GM12878 (cell line): ENCODE data around the gene TRIM62. TPM values are rescaled to one million over a fixed set of nuclear protein-coding genes. Genes with fewer than 3 reads are reported as not detected.
A peak's percentile ranks its signal among the peaks of the same experiment; 100 is the strongest.

Experiments used
- ATAC-seq: fragments of 200-7000 bp; cut with Tn5 transposase; 3 replicates; pipeline ENCODE4 v1.9.1; 2020; ENCODE audit warnings: mild to moderate bottlenecking, moderate library complexity
- BruUV-seq: library from RNA; stranded (reverse); fragments of 400-500 nt; replicated peaks from 2 replicates; lab custom pipeline; 2021; lab: Mats Ljungman, UMichigan
- CTCF ChIA-PET: fragments of 300-600 bp; sonication (Branson Sonifier 250); formaldehyde crosslinking; extraction: SDS; loops from one replicate; lab custom pipeline; 2021; ENCODE audit warnings: inconsistent platforms; lab: Yijun Ruan, JAX
- POLR2A ChIA-PET: fragments of 350-600 bp; formaldehyde crosslinking; extraction: SDS; loops from one replicate; lab custom pipeline; 2021; ENCODE audit warnings: inconsistent platforms; lab: Charles Lee
- RAD21 ChIA-PET: fragments of 300-600 bp; sonication (Branson Sonifier 250); formaldehyde crosslinking; loops from one replicate; lab custom pipeline; 2023; ENCODE audit warnings: antibody characterized with exemption; ENCODE audit not compliant: unreplicated experiment; lab: Charles Lee
- SMC1A ChIA-PET: fragments of 300-600 bp; sonication (Branson Sonifier 250); formaldehyde crosslinking; loops from one replicate; lab custom pipeline; 2023; ENCODE audit not compliant: unreplicated experiment, uncharacterized antibody; lab: Charles Lee
- DNase-seq: peaks from one replicate; pipeline ENCODE4 v3.0.0-alpha.2; 2011; ENCODE audit warnings: low read depth, low spot score
- FAIRE-seq: peaks from 3 replicates; lab custom pipeline; 2011; peaks lifted over from hg19 to GRCh38; lab: Jason Lieb, UNC
- H2AFZ ChIP-seq: 2 replicates; pipeline ENCODE4 v1.6.0; 2011; ENCODE audit warnings: low read depth, low read length, control low read depth; ENCODE audit not compliant: control insufficient read depth
- H3K27ac ChIP-seq: 2 replicates; pipeline ENCODE4 v1.5.1; 2011; ENCODE audit warnings: control low read depth; ENCODE audit not compliant: control insufficient read depth, insufficient read depth
- H3K27me3 ChIP-seq, 2 experiments: replicated peaks in 1 of 2; 2 replicates each; pipeline versions ENCODE4 v1.6.0 to v1.6.1; 2011; ENCODE audit warnings: low read length in 1 of 2; ENCODE audit not compliant: control insufficient read depth in 2 of 2, insufficient read depth in 2 of 2
- H3K36me3 ChIP-seq, 2 experiments: 2 replicates each; pipeline ENCODE4 v1.5.1; 2011; ENCODE audit warnings: low read length in 1 of 2; ENCODE audit not compliant: control insufficient read depth in 2 of 2, insufficient read depth in 2 of 2
- H3K4me1 ChIP-seq: 2 replicates; pipeline ENCODE4 v1.6.1; 2011; ENCODE audit warnings: mild to moderate bottlenecking, low read length, moderate library complexity, mixed read lengths; ENCODE audit not compliant: control insufficient read depth, insufficient read depth
- H3K4me2 ChIP-seq: 2 replicates; pipeline ENCODE4 v1.6.0; 2011; ENCODE audit warnings: control low read depth; ENCODE audit not compliant: control insufficient read depth, insufficient read depth
- H3K4me3 ChIP-seq: fragments of 200-600 bp; sonication (generic); 2 replicates; pipeline ENCODE4 v1.5.1; 2016
- H3K79me2 ChIP-seq: 2 replicates; pipeline ENCODE4 v1.6.0; 2011; ENCODE audit warnings: low read length; ENCODE audit not compliant: control insufficient read depth, insufficient read depth
- H3K9ac ChIP-seq: 2 replicates; pipeline ENCODE4 v1.8.0; 2011; ENCODE audit warnings: low read length, control low read depth, mixed read lengths; ENCODE audit not compliant: control insufficient read depth, insufficient read depth
- H3K9me3 ChIP-seq: replicated peaks from 3 replicates; pipeline ENCODE4 v1.5.1; 2011; ENCODE audit warnings: mild to moderate bottlenecking, low read length; ENCODE audit not compliant: control insufficient read depth, insufficient read depth
- H4K20me1 ChIP-seq: 2 replicates; pipeline ENCODE4 v1.6.0; 2011; ENCODE audit not compliant: control insufficient read depth, insufficient read depth
- ATF7 ChIP-seq: fragments of 450-650 bp; IDR thresholded peaks from 2 replicates; pipeline ENCODE4 v1.6.1; 2016; ENCODE audit warnings: low read depth, mild to moderate bottlenecking
- BHLHE40 ChIP-seq, 2 experiments: fragments of 450-650 bp in 1 of 2; IDR thresholded peaks; 2 replicates each; pipeline ENCODE4 v1.6.1; 2011 to 2017; ENCODE audit warnings: low read depth in 2 of 2, borderline replicate concordance in 1 of 2, improper control_type of control experiment in 1 of 2, low read length in 1 of 2, mild to moderate bottlenecking in 1 of 2
- CBX5 ChIP-seq: sonication (generic); IDR thresholded peaks from 2 replicates; pipeline ENCODE4 v1.6.1; 2016; ENCODE audit warnings: low read depth, moderate library complexity, mild to moderate bottlenecking, inconsistent platforms
- CREB1 ChIP-seq: IDR thresholded peaks from 2 replicates; pipeline ENCODE4 v1.6.1; 2012; ENCODE audit warnings: low read depth, mild to moderate bottlenecking, inconsistent platforms
- FOXK2 ChIP-seq: fragments of 450-650 bp; IDR thresholded peaks from 2 replicates; pipeline ENCODE4 v1.6.1; 2017; ENCODE audit warnings: mild to moderate bottlenecking, moderate library complexity
- JUNB ChIP-seq: IDR thresholded peaks from 2 replicates; pipeline ENCODE4 v1.6.1; 2016; ENCODE audit warnings: antibody characterized with exemption, mild to moderate bottlenecking
- SMC3 ChIP-seq: IDR thresholded peaks from 2 replicates; pipeline ENCODE4 v1.6.1; 2011; ENCODE audit warnings: low read length, improper control_type of control experiment, borderline replicate concordance
- SUZ12 ChIP-seq: fragments of 200-600 bp; sonication (generic); IDR thresholded peaks from one replicate; pipeline ENCODE4 v1.6.1; 2018; ENCODE audit warnings: antibody characterized with exemption, mild to moderate bottlenecking; ENCODE audit not compliant: unreplicated experiment
- WRNIP1 ChIP-seq: IDR thresholded peaks from 2 replicates; pipeline ENCODE4 v1.6.1; 2011; ENCODE audit warnings: low read depth, low read length, improper control_type of control experiment, borderline replicate concordance
- WGBS: methylation state at CpG from one replicate; pipeline ENCODE4 v1.1.6; 2016; ENCODE audit warnings: low lambda C conversion rate; ENCODE audit not compliant: insufficient replicate concordance, insufficient coverage; ENCODE audit errors: missing lambda C conversion rate; 5-methylcytosine and 5-hydroxymethylcytosine counted together
- in situ Hi-C: fragments of 300-500 bp; cut with MboI; formaldehyde crosslinking; loops from 9 replicates; pipeline ENCODE4 v1.14.3; 2018; ENCODE audit warnings: mixed read lengths
- intact Hi-C: fragments of 100-400 bp; cut with micrococcal nuclease; formaldehyde crosslinking; loops from one replicate; pipeline ENCODE4 v1.14.2; 2022; ENCODE audit not compliant: unreplicated experiment
- polyA plus RNA-seq, 11 experiments: library from polyadenylated mRNA; depleted of rRNA in 4 of 11; unstranded in 6 of 11; stranded (reverse) in 5 of 11; fragments of >200 nt; fragmentation: Nextera tagmentation in 4 of 11; fragmentation: Illumina TruSeq in 1 of 11; extraction: Ambion mirVana in 4 of 11; extraction: Trizol in 1 of 11; gene quantifications; 1 replicate in 1 of 11; 2 replicates in 10 of 11; pipeline versions ENCODE4 v1.2.1 to v1.2.3, GENCODE V29; 2011 to 2016; ENCODE audit warnings: inconsistent platforms in 2 of 11, missing spikeins in 2 of 11, low read depth in 1 of 11
- total RNA-seq, 4 experiments: library from RNA; depleted of rRNA in 3 of 4; stranded (reverse); fragments of >200 nt in 3 of 4; fragmentation: Illumina TruSeq in 1 of 4; extraction: Trizol in 1 of 4; gene quantifications; 2 replicates each; pipeline versions ENCODE4 v1.2.1 to v1.2.3, GENCODE V29; 2013 to 2021
- TF ChIP-seq, protein P1 (sequence below): IDR thresholded peaks from 2 replicates; pipeline ENCODE4 v1.6.1; 2012; ENCODE audit warnings: low read depth, low read length, improper control_type of control experiment
- TF ChIP-seq, protein P2 (sequence below): IDR thresholded peaks from 2 replicates; pipeline ENCODE4 v1.6.1; 2011; ENCODE audit warnings: borderline replicate concordance, low read depth, mild to moderate bottlenecking, moderate library complexity, low read length; ENCODE audit not compliant: insufficient read depth, poor library complexity, severe bottlenecking
- TF ChIP-seq, protein P3 (sequence below): IDR thresholded peaks from 2 replicates; pipeline ENCODE4 v1.6.1; 2011; ENCODE audit warnings: low read depth, low read length, improper control_type of control experiment, borderline replicate concordance
- TF ChIP-seq, protein P4 (sequence below): fragments of 450-650 bp; IDR thresholded peaks from 2 replicates; pipeline ENCODE4 v1.6.1; 2017; ENCODE audit warnings: mild to moderate bottlenecking, low read depth, inconsistent platforms; ENCODE audit not compliant: poor library complexity, severe bottlenecking
- TF ChIP-seq, protein P5 (sequence below), 3 experiments: IDR thresholded peaks in 2 of 3; conservative IDR thresholded peaks in 1 of 3; 2 replicates each; pipeline ENCODE4 v1.5.1; 2011; ENCODE audit warnings: low read depth in 3 of 3, low read length in 3 of 3, mild to moderate bottlenecking in 3 of 3, control low read depth in 2 of 3, moderate library complexity in 2 of 3, inconsistent platforms in 1 of 3, mixed read lengths in 1 of 3; ENCODE audit not compliant: control insufficient read depth in 2 of 3, insufficient read depth in 1 of 3; ENCODE audit errors: extremely low read depth in 1 of 3

TRIM62 gene
- total and polyA plus RNA-seq, 10 of the 15 experiments (the other 5 are each of a cell fraction or from before 2014, with no cell fraction given): 0.52 to 4.2 (median 1.9) TPM

DNA sequence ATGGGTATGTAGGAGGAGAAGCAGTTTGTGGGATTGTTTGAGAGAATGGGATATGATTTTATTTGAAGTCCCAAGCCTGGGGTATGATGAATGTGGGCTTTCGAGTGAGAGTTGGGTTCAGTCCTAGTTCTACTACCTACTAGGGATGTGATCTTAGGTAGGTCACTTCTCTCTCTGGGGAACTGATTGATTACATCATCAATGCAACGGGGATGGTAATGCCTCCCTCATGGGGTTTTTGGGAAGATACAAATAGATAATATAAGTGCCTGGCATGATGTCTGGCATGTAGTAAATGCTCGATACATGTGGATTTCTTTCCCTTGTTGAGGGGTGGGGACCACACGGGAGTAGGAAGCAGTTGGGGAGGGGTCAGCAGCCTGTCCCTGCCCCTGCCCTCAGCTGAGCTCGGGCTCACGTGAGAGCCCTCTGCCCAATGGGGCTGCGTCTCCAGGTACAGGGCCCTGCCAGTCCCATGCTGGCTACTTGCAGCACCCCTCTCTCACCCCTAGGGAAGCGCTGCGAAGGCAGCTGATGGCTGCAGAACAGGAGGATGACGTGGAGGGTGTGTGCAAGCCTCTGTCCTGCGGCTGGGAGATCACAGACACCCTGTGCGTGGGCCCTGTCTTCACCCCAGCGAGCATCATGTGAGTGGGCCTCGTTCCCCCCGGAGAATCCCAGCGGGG is 62.2 kb downstream of the TRIM62 start:
- ATAC-seq (peak; percentile 96), DNase-seq (no peak), FAIRE-seq (no peak)
- H3K4me2 ChIP-seq: peak overlapping the region; percentile 75
- no peaks in the 10 kb centered on the region for H4K20me1 ChIP-seq
- no peaks in the 10 kb centered on the region for H3K9me3 ChIP-seq
- no peaks in the 10 kb centered on the region for H3K27me3 ChIP-seq
- in situ Hi-C loops (no loop called here), intact Hi-C loops (loop anchor here (10.0 kb wide), 1 partner anchor 225 kb away; no protein-coding TSS in a partner anchor)
- POLR2A ChIA-PET: no interaction called here
- no peak overlapping the region for H3K4me3 ChIP-seq
- H3K4me1 ChIP-seq: peaks cover 10% of the 10 kb centered on the region
- peak overlapping the region; percentile 56 for H3K9ac ChIP-seq
- RAD21 ChIA-PET: interaction anchor here (1.1 kb wide), 1 partner anchor 176 kb away, joined by 3 read pairs; no protein-coding TSS in a partner anchor
- whole genome bisulfite sequencing: 22% methylated on average over 16 of the region's 16 CpGs
- peak overlapping the region; percentile 69 for H3K27ac ChIP-seq
- no peaks in the 10 kb centered on the region for H3K79me2 ChIP-seq
- SMC1A ChIA-PET: no interaction called here
- peak overlapping the region; percentile 74 for H2AFZ ChIP-seq
- H3K36me3 ChIP-seq: no peaks in the 10 kb centered on the region
- CTCF ChIA-PET: interaction anchor here (1.2 to 1.4 kb wide), 3 partner anchors 62 to 493 kb away, joined by 3 read pairs; partner anchors contain the start of gene TRIM62
- no TSS peak for BruUV-seq
- TF ChIP-seq WRNIP1 (no peak), SMC3 (0 out of 2 replicates have a peak, but pooled peaks have one; percentile 2), ATF7 (peak; percentile 46; the same call in 1 of the 2 replicates), JUNB (no peak), CREB1 (peak; percentile 61; the same call in 1 of the 2 replicates), FOXK2 (0 out of 2 replicates have a peak, but pooled peaks have one; percentile 28), CBX5 (no peak), SUZ12 (no peak), BHLHE40 (IDR thresholded peaks at IDR 0.05; ENCODE audit: borderline replicate concordance in 1 of 2, low read depth in 2 of 2, low read length in 1 of 2) (peak; percentile 54 to 64; a peak in 2 of 4 replicates)
- TF ChIP-seq, protein P1, sequence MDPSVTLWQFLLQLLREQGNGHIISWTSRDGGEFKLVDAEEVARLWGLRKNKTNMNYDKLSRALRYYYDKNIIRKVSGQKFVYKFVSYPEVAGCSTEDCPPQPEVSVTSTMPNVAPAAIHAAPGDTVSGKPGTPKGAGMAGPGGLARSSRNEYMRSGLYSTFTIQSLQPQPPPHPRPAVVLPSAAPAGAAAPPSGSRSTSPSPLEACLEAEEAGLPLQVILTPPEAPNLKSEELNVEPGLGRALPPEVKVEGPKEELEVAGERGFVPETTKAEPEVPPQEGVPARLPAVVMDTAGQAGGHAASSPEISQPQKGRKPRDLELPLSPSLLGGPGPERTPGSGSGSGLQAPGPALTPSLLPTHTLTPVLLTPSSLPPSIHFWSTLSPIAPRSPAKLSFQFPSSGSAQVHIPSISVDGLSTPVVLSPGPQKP: no peak
- TF ChIP-seq, protein P2, sequence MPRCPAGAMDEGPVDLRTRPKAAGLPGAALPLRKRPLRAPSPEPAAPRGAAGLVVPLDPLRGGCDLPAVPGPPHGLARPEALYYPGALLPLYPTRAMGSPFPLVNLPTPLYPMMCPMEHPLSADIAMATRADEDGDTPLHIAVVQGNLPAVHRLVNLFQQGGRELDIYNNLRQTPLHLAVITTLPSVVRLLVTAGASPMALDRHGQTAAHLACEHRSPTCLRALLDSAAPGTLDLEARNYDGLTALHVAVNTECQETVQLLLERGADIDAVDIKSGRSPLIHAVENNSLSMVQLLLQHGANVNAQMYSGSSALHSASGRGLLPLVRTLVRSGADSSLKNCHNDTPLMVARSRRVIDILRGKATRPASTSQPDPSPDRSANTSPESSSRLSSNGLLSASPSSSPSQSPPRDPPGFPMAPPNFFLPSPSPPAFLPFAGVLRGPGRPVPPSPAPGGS: no peak
- TF ChIP-seq, protein P3, sequence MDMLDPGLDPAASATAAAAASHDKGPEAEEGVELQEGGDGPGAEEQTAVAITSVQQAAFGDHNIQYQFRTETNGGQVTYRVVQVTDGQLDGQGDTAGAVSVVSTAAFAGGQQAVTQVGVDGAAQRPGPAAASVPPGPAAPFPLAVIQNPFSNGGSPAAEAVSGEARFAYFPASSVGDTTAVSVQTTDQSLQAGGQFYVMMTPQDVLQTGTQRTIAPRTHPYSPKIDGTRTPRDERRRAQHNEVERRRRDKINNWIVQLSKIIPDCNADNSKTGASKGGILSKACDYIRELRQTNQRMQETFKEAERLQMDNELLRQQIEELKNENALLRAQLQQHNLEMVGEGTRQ: peak; percentile 2; the same call in 1 of the 2 replicates
- TF ChIP-seq, protein P4, sequence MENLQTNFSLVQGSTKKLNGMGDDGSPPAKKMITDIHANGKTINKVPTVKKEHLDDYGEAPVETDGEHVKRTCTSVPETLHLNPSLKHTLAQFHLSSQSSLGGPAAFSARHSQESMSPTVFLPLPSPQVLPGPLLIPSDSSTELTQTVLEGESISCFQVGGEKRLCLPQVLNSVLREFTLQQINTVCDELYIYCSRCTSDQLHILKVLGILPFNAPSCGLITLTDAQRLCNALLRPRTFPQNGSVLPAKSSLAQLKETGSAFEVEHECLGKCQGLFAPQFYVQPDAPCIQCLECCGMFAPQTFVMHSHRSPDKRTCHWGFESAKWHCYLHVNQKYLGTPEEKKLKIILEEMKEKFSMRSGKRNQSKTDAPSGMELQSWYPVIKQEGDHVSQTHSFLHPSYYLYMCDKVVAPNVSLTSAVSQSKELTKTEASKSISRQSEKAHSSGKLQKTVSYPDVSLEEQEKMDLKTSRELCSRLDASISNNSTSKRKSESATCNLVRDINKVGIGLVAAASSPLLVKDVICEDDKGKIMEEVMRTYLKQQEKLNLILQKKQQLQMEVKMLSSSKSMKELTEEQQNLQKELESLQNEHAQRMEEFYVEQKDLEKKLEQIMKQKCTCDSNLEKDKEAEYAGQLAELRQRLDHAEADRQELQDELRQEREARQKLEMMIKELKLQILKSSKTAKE: no peak
- TF ChIP-seq, protein P5, sequence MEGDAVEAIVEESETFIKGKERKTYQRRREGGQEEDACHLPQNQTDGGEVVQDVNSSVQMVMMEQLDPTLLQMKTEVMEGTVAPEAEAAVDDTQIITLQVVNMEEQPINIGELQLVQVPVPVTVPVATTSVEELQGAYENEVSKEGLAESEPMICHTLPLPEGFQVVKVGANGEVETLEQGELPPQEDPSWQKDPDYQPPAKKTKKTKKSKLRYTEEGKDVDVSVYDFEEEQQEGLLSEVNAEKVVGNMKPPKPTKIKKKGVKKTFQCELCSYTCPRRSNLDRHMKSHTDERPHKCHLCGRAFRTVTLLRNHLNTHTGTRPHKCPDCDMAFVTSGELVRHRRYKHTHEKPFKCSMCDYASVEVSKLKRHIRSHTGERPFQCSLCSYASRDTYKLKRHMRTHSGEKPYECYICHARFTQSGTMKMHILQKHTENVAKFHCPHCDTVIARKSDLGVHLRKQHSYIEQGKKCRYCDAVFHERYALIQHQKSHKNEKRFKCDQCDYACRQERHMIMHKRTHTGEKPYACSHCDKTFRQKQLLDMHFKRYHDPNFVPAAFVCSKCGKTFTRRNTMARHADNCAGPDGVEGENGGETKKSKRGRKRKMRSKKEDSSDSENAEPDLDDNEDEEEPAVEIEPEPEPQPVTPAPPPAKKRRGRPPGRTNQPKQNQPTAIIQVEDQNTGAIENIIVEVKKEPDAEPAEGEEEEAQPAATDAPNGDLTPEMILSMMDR (IDR thresholded peaks at IDR 0.05 in 2 of 3, conservative IDR thresholded peaks at IDR 0.05 in 1 of 3; ENCODE audit: control insufficient read depth in 2 of 3, extremely low read depth in 1 of 3, insufficient read depth in 1 of 3, low read depth in 3 of 3, low read length in 3 of 3): peak; percentile 14 to 50 (median 42); a peak in 5 of 6 replicates
